Raji (cell line): ENCODE measurements around the gene KCNK4.

ENCODE experiments used
- POLR2A ChIP-seq: IDR thresholded peaks from 2 replicates; pipeline ENCODE4 v1.6.1; 2011; ENCODE audit warnings: low read depth, low read length, control low read depth; ENCODE audit not compliant: insufficient read depth

KCNK4 gene

GRCh38 chr11:64290352-64291261 lies 495 bp upstream of the KCNK4 start:
- no peak for TF ChIP-seq POLR2A

- TF ChIP-seq POLR2A, result no peak
These were observed 804 bp downstream of the KCNK4 start for GRCh38 chr11:64291752-64292459.

- TF ChIP-seq POLR2A, result no peak
These were observed 1.6 kb downstream of the KCNK4 start for GRCh38 chr11:64292460-64293254.

GRCh38 chr11:64294774-64295173 lies 3.7 kb downstream of the KCNK4 start:
- TF ChIP-seq POLR2A, result no peak

GRCh38 chr11:64295760-64296159 lies 4.7 kb downstream of the KCNK4 start:
- TF ChIP-seq POLR2A, result no peak

- no peak for TF ChIP-seq POLR2A
These were observed 5.1 kb downstream of the KCNK4 start for GRCh38 chr11:64296236-64296635.

- no peak for TF ChIP-seq POLR2A
These were observed 6.0 kb downstream of the KCNK4 start for GRCh38 chr11:64296830-64297698.

- no peak for TF ChIP-seq POLR2A
These were observed 6.7 kb downstream of the KCNK4 start for GRCh38 chr11:64297699-64298358.

GRCh38 chr11:64298966-64299846 lies 8.1 kb downstream of the KCNK4 start:
- TF ChIP-seq POLR2A, result no peak

- no peak for TF ChIP-seq POLR2A
These were observed 8.9 kb downstream of the KCNK4 start, which contains the start of gene CATSPERZ for GRCh38 chr11:64299847-64300648. CATSPERZ (plus strand) TSS chr11:64300358; CDS start chr11:64300411, 53 bp downstream.

- TF ChIP-seq POLR2A, result no peak
These were observed 12.3 kb downstream of the KCNK4 start for GRCh38 chr11:64303109-64304031.

GRCh38 chr11:64304032-64304315 lies 12.9 kb downstream of the KCNK4 start:
- TF ChIP-seq POLR2A, result no peak
